Fibroblast of pulmonary artery (primary cell): ENCODE measurements around the gene TEKT2.

ENCODE experiments used
- DNase-seq: peaks from one replicate; pipeline ENCODE4 v3.0.0-alpha.2; 2010; ENCODE audit warnings: low read depth
- H3K4me3 ChIP-seq: replicated peaks from 2 replicates; pipeline ENCODE4 v1.5.1; 2011; ENCODE audit warnings: low read depth, mild to moderate bottlenecking, control low read depth, low read length, moderate library complexity
- TF ChIP-seq, protein P1 (sequence below): IDR thresholded peaks from 2 replicates; pipeline ENCODE4 v1.5.1; 2011; ENCODE audit warnings: mild to moderate bottlenecking, control low read depth, low read length, inconsistent platforms; ENCODE audit errors: missing control alignments

The TEKT2 gene

DNA sequence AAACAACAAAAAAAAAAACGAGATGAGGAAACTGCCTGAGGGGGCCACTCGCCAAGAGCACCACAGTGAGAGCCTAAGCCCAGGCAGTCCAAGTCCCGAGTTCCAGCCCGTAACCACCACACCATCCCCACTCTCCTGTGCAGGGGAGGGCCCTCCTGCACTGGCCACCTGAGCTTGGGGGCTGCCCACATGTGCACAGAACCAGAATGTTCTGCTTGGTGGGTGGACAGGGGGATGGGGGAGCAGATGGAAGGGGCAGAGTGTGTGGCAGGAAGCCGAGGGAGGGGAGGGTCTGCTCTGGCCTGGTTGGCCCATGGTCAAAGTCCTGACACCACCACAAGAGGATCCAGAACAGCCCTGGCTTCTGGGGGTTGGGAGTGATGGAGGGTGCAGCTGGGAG is 22.4 kb downstream of the TEKT2 start:
- TF ChIP-seq, protein P1, sequence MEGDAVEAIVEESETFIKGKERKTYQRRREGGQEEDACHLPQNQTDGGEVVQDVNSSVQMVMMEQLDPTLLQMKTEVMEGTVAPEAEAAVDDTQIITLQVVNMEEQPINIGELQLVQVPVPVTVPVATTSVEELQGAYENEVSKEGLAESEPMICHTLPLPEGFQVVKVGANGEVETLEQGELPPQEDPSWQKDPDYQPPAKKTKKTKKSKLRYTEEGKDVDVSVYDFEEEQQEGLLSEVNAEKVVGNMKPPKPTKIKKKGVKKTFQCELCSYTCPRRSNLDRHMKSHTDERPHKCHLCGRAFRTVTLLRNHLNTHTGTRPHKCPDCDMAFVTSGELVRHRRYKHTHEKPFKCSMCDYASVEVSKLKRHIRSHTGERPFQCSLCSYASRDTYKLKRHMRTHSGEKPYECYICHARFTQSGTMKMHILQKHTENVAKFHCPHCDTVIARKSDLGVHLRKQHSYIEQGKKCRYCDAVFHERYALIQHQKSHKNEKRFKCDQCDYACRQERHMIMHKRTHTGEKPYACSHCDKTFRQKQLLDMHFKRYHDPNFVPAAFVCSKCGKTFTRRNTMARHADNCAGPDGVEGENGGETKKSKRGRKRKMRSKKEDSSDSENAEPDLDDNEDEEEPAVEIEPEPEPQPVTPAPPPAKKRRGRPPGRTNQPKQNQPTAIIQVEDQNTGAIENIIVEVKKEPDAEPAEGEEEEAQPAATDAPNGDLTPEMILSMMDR: no peak
- H3K4me3 ChIP-seq: no peak overlapping the region
- DNase-seq: no peak

DNA sequence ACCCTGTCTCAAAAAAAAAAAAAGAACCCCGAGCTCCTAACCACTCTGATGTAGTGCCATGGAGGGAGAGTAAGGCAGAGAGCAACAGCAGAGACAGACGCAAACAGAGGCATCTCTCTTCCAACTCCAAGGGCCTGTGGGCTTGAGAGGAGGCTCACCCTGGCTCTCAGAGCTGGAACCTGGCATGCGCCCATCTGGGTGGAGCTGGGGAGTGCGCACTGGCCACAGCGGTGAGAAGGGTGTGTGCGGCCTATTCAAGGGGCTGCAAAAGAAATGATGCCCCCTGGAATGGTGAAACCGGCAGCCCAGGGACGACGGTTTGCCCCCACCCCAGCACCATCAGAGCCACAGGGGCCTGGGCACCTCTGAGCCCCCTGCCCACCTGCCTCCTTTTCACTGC is 23.5 kb downstream of the TEKT2 start:
- TF ChIP-seq, protein P1: no peak
- no peak overlapping the region for H3K4me3 ChIP-seq
- DNase-seq: no peak

DNA sequence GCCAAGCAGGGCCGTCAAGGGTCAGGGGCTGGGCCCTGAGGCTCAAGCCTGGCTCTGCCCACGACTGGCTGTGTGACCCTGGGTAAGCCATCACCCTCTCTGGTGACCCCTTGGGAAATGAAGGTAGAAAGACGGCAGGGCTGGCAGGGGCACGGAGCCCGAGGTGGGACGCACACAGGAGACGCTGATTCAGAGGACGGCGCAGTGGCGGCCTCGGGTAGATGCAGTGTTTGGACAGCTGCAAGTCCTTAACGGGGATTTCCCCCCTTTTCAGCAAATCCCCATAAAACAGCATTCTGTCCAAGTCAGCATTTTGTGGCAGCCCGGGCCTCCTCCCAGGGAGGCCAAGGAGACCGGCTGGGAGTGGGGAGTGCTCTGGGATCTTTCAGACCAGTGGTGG is 24.4 kb downstream of the TEKT2 start:
- TF ChIP-seq, protein P1: no peak
- DNase-seq: no peak
- no peak overlapping the region for H3K4me3 ChIP-seq

DNA sequence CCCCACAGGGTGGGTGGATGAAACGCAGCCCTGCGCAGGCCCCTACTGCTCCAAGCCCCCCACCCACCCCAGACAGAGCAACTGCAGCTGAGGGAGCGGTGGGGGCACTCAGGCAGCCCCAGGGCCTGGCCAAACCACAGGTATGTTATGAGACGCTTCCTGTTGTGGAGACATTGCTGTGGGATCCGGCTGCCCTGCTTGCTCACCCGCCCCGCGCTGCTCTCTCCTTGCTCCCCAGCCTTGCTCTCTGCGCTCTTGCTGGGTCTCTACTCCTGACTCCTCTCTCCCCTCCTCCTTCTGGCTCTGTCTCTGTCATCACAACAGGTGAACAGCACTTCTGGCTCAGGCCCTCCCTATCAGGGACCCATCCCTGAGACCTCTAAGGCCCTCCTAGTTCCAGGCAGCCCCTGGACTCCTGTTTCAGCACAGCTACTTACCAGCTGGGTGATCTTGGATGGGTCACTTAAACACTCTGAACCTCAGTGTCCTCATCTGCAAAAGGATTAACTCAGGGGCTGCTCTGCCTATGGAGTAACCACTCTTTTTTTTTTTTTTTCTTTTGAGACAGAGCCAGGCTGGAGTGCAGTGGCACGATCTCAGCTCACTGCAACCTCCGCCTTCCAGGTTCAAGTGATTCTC is 25.3 kb downstream of the TEKT2 start:
- H3K4me3 ChIP-seq: no peak overlapping the region
- DNase-seq: peak; percentile 67
- TF ChIP-seq, protein P1: no peak

DNA sequence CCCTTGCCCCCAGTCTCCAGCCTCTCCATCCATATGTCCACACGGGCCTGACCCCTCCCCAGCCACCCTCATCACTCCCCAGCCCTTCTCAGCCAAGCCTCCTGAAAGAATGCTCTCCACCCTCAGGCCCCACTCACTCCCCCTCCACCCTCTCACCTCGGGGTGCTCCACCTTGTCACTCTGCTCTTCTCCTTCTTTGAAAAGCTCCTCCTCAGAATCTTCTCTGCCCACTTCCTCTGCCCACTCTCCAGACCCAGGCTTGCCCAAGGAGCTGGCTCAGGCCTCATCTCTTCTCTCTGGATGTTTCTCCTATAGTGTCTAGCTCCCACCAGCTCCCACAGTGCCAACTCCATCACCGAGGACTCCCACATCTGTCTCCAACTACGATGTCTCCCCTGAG is 27.3 kb downstream of the TEKT2 start:
- DNase-seq: no peak
- TF ChIP-seq, protein P1: no peak
- no peak overlapping the region for H3K4me3 ChIP-seq

DNA sequence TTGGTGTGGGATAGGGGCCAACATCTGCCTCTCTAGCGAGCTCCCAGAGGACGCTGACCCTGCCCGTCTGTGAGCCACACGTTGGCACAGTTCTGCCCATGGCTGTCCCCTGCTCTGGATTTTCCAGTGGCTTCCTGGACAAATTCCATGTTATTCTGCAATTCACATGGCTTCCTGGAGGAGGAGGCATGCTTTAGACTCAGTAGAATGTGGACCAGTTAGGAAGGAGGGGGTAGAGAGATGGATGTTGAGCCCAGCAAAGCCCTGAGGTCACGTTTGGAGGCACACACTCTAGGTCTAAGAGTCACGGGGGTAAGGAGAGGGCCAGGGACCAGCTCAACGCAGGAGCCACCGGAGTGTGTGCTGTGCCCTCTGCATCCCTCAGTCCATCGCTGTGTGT is 28.9 kb downstream of the TEKT2 start:
- TF ChIP-seq, protein P1: no peak
- DNase-seq: no peak
- H3K4me3 ChIP-seq: no peak overlapping the region

DNA sequence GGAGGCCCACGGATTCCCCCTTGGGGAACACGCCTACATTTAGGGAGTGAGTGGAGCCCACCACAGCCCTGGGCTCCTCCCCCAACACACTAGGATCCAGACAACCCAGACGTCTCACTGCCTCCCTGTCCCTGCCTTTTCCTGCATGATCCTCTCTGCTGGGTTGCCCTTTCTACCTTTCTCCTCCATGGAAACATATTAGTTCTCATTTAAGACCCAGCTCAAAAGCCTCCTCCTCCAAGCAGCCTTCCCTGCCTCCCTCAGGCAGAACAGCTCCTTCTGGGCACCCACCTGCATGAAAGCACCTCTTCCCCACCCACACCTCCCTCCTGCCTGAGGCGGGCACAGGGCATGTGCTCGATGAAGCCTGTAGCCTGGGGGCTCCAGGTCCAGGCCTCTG is 30.5 kb downstream of the TEKT2 start:
- no peak for DNase-seq
- no peak overlapping the region for H3K4me3 ChIP-seq
- TF ChIP-seq, protein P1: no peak
